HepG2 (cell line): ENCODE measurements around the gene POLR2H.

ENCODE experiments used
- CBFB ChIP-seq: sonication (generic); formaldehyde crosslinking; IDR thresholded peaks from 2 replicates; pipeline ENCODE4 v1.4.0; 2020; ENCODE audit warnings: missing genetic modification reagents
- EZH2 ChIP-seq: conservative IDR thresholded peaks from 2 replicates; pipeline ENCODE4 v1.6.1; 2012; ENCODE audit warnings: mild to moderate bottlenecking, low read depth, low read length, moderate library complexity
- HDAC6 ChIP-seq: fragments of 200-600 bp; sonication (generic); IDR thresholded peaks from 2 replicates; pipeline ENCODE4 v1.7.0; 2017; ENCODE audit warnings: mild to moderate bottlenecking, antibody characterized with exemption, low read length, low read depth
- HOXA9 ChIP-seq: sonication (generic); formaldehyde crosslinking; IDR thresholded peaks from 2 replicates; pipeline ENCODE4 v1.8.1; 2022; ENCODE audit warnings: missing genetic modification reagents, mild to moderate bottlenecking, moderate library complexity, borderline replicate concordance
- MAFK ChIP-seq, 2 experiments: IDR thresholded peaks in 1 of 2; conservative IDR thresholded peaks in 1 of 2; 2 replicates each; pipeline ENCODE4 v1.6.1; 2011; ENCODE audit warnings: improper control_type of control experiment in 2 of 2, low read length in 2 of 2
- MYC ChIP-seq: sonication (generic); formaldehyde crosslinking; IDR thresholded peaks from 2 replicates; pipeline ENCODE4 v1.9.0; 2021; ENCODE audit warnings: missing genetic modification reagents, borderline replicate concordance
- NFRKB ChIP-seq: fragments of 450-650 bp; IDR thresholded peaks from 2 replicates; pipeline ENCODE4 v1.6.1; 2017
- SNAPC2 ChIP-seq: sonication (generic); formaldehyde crosslinking; IDR thresholded peaks from 2 replicates; pipeline ENCODE4 v1.8.1; 2022; ENCODE audit warnings: mild to moderate bottlenecking, missing genetic modification reagents
- ZBTB42 ChIP-seq: sonication (generic); formaldehyde crosslinking; IDR thresholded peaks from 2 replicates; pipeline ENCODE4 v1.5.0; 2020; ENCODE audit warnings: mild to moderate bottlenecking, missing genetic modification reagents
- ZNF18 ChIP-seq: sonication (generic); formaldehyde crosslinking; IDR thresholded peaks from 2 replicates; pipeline ENCODE4 v1.8.0; 2022; ENCODE audit warnings: mild to moderate bottlenecking, missing genetic modification reagents; ENCODE audit not compliant: insufficient replicate concordance
- ZNF850 ChIP-seq: sonication (generic); formaldehyde crosslinking; conservative IDR thresholded peaks from 2 replicates; pipeline ENCODE4 v1.9.0; 2021; ENCODE audit warnings: mild to moderate bottlenecking, missing genetic modification reagents
- TF ChIP-seq, protein P1 (sequence below): sonication (generic); formaldehyde crosslinking; IDR thresholded peaks from 2 replicates; pipeline ENCODE4 v1.8.0; 2022; ENCODE audit warnings: missing genetic modification reagents, mild to moderate bottlenecking, moderate library complexity, borderline replicate concordance
- TF ChIP-seq, protein P2 (sequence below), 2 experiments: IDR thresholded peaks; 2 replicates each; pipeline ENCODE4 v1.6.1; 2011 to 2012; ENCODE audit warnings: low read length in 2 of 2, borderline replicate concordance in 1 of 2, low read depth in 1 of 2, mild to moderate bottlenecking in 1 of 2, moderate library complexity in 1 of 2

DNA sequence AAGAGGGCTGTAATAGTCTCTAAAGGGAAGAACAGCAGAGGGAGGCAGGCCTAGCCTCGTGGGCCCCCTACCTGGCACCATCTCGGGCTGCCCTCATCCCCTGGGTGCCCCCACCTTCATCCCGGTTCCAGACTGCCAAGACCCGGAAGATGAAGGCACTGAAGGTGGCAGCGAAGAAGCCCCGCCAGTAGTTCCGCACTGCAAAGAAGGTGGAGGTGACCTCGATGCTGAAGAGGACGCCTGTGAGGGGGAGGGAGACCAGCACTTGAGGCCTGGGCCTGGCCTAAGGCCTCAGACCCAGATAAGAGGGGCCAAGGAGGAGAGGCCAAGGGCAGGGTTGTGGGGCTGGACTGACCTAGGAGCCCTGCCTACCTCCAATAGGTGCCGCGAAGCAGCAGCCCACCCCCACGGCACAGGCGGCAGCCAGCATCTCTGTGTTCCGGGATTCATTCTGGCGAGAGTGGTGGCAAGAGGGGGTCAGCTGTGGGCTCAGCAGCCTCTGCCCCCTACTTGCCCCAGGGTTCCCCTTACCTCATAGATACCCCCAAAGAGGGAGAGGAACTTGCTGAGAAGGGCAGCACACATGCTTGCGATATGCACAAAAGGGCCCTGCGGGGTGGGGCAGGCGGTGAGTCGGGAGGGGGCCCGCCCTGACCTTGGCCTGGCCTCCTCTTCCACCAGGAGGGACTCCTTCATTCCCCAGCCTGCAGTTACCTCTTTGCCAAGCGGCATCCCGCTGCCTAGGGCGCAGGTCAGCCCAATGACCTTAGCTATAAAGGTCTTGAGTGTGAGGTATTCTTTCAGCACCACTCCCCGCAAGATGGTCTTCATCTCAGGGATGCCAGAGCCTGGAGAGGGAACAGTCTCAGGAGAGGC, 4.0 kb upstream of the POLR2H start:
- TF ChIP-seq ZBTB42 = no peak
- TF ChIP-seq EZH2 = no peak
- TF ChIP-seq MAFK (conservative IDR thresholded peaks at IDR 0.05 in 1 of 2, IDR thresholded peaks at IDR 0.05 in 1 of 2; ENCODE audit: low read length in 2 of 2) = no peak
- TF ChIP-seq ZNF18 (CRISPR knock-in tag) = no peak
- TF ChIP-seq SNAPC2 (CRISPR knock-in tag) = no peak
- TF ChIP-seq NFRKB = no peak
- no peak for TF ChIP-seq HDAC6
- TF ChIP-seq, protein P1, sequence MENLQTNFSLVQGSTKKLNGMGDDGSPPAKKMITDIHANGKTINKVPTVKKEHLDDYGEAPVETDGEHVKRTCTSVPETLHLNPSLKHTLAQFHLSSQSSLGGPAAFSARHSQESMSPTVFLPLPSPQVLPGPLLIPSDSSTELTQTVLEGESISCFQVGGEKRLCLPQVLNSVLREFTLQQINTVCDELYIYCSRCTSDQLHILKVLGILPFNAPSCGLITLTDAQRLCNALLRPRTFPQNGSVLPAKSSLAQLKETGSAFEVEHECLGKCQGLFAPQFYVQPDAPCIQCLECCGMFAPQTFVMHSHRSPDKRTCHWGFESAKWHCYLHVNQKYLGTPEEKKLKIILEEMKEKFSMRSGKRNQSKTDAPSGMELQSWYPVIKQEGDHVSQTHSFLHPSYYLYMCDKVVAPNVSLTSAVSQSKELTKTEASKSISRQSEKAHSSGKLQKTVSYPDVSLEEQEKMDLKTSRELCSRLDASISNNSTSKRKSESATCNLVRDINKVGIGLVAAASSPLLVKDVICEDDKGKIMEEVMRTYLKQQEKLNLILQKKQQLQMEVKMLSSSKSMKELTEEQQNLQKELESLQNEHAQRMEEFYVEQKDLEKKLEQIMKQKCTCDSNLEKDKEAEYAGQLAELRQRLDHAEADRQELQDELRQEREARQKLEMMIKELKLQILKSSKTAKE = no peak
- no peak for TF ChIP-seq MYC (CRISPR knock-in tag)
- no peak for TF ChIP-seq ZNF850 (CRISPR knock-in tag)
- TF ChIP-seq CBFB (CRISPR knock-in tag) = no peak
- TF ChIP-seq, protein P2, sequence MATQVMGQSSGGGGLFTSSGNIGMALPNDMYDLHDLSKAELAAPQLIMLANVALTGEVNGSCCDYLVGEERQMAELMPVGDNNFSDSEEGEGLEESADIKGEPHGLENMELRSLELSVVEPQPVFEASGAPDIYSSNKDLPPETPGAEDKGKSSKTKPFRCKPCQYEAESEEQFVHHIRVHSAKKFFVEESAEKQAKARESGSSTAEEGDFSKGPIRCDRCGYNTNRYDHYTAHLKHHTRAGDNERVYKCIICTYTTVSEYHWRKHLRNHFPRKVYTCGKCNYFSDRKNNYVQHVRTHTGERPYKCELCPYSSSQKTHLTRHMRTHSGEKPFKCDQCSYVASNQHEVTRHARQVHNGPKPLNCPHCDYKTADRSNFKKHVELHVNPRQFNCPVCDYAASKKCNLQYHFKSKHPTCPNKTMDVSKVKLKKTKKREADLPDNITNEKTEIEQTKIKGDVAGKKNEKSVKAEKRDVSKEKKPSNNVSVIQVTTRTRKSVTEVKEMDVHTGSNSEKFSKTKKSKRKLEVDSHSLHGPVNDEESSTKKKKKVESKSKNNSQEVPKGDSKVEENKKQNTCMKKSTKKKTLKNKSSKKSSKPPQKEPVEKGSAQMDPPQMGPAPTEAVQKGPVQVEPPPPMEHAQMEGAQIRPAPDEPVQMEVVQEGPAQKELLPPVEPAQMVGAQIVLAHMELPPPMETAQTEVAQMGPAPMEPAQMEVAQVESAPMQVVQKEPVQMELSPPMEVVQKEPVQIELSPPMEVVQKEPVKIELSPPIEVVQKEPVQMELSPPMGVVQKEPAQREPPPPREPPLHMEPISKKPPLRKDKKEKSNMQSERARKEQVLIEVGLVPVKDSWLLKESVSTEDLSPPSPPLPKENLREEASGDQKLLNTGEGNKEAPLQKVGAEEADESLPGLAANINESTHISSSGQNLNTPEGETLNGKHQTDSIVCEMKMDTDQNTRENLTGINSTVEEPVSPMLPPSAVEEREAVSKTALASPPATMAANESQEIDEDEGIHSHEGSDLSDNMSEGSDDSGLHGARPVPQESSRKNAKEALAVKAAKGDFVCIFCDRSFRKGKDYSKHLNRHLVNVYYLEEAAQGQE (IDR thresholded peaks at IDR 0.05; ENCODE audit: borderline replicate concordance in 1 of 2, low read depth in 1 of 2, low read length in 2 of 2) = no peak
- TF ChIP-seq HOXA9 (CRISPR knock-in tag) = no peak
